Cardiac muscle cell (in vitro differentiated cells and primary cell): ENCODE results near the gene RBMX. TPM values are rescaled to one million over a fixed set of nuclear protein-coding genes. Genes with fewer than 3 reads are reported as not detected.
A peak's percentile ranks its signal among the peaks of the same experiment; 100 is the strongest.
"Not testable (repeated sequence)": the region's sequence is repeated elsewhere in the genome, so short reads cannot be mapped to it uniquely, and the experiment has no call there.

ENCODE experiments used
- DNase-seq, 2 donors: peaks; one replicate each; pipeline versions ENCODE4 v3.0.0 to v3.0.0-alpha.2; 2010 to 2017; ENCODE audit warnings: low read depth in 1 of 2, low spot score in 1 of 2
- H3K27ac ChIP-seq: fragments of 200-600 bp; sonication (generic); 2 replicates; pipeline ENCODE4 v1.5.1; 2016
- H3K27me3 ChIP-seq: fragments of 200-600 bp; sonication (generic); 2 replicates; pipeline ENCODE4 v1.6.0; 2016; ENCODE audit warnings: control low read depth
- H3K36me3 ChIP-seq: fragments of 200-600 bp; sonication (generic); 2 replicates; pipeline ENCODE4 v1.5.1; 2016; ENCODE audit warnings: control low read depth
- H3K4me1 ChIP-seq: fragments of 200-600 bp; sonication (generic); 2 replicates; pipeline ENCODE4 v1.8.1; 2017; ENCODE audit warnings: low read depth, mild to moderate bottlenecking, mixed run types
- H3K4me3 ChIP-seq: fragments of 200-600 bp; sonication (generic); 2 replicates; pipeline ENCODE4 v1.5.1; 2016; ENCODE audit warnings: mild to moderate bottlenecking
- H3K9me3 ChIP-seq: fragments of 200-600 bp; sonication (generic); 2 replicates; pipeline ENCODE4 v1.5.1; 2017; ENCODE audit warnings: low read depth, mild to moderate bottlenecking, control low read depth
- polyA plus RNA-seq: library from polyadenylated mRNA; unstranded; fragments of >200 nt; fragmentation: Nextera tagmentation; extraction: Ambion mirVana; gene quantifications from 2 replicates; pipeline ENCODE4 v1.2.1, GENCODE V29; 2016
- total RNA-seq: library from RNA; depleted of rRNA; stranded (reverse); fragments of >200 nt; gene quantifications from 2 replicates; pipeline ENCODE4 v1.2.3, GENCODE V29; 2016
- TF ChIP-seq, protein P1 (sequence below): IDR thresholded peaks from 2 replicates; pipeline ENCODE4 v1.5.1; 2012; ENCODE audit warnings: low read depth, mild to moderate bottlenecking, low read length

The RBMX gene
- total and polyA plus RNA-seq, 2 experiments from 2014 or later: 169 to 370 TPM

- no peaks in the 10 kb centered on the region for H3K36me3 ChIP-seq
- no peak overlapping the region for H3K27ac ChIP-seq
- peak in 1 of 2 donors; percentile 65 for DNase-seq
- no peaks in the 10 kb centered on the region for H3K4me1 ChIP-seq
- no peaks in the 10 kb centered on the region for H3K27me3 ChIP-seq
- H3K9me3 ChIP-seq: no peaks in the 10 kb centered on the region
- TF ChIP-seq, protein P1, sequence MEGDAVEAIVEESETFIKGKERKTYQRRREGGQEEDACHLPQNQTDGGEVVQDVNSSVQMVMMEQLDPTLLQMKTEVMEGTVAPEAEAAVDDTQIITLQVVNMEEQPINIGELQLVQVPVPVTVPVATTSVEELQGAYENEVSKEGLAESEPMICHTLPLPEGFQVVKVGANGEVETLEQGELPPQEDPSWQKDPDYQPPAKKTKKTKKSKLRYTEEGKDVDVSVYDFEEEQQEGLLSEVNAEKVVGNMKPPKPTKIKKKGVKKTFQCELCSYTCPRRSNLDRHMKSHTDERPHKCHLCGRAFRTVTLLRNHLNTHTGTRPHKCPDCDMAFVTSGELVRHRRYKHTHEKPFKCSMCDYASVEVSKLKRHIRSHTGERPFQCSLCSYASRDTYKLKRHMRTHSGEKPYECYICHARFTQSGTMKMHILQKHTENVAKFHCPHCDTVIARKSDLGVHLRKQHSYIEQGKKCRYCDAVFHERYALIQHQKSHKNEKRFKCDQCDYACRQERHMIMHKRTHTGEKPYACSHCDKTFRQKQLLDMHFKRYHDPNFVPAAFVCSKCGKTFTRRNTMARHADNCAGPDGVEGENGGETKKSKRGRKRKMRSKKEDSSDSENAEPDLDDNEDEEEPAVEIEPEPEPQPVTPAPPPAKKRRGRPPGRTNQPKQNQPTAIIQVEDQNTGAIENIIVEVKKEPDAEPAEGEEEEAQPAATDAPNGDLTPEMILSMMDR: no peak
- no peak overlapping the region for H3K4me3 ChIP-seq
Observed at GRCh38 chrX:136899221-136899620, 18.7 kb upstream of the RBMX start.

- not testable (repeated sequence) for DNase-seq, H3K27me3 ChIP-seq, H3K4me1 ChIP-seq, H3K9me3 ChIP-seq, H3K36me3 ChIP-seq, H3K27ac ChIP-seq, H3K4me3 ChIP-seq
Observed at GRCh38 chrX:136898752-136899151, 18.2 kb upstream of the RBMX start.

DNA sequence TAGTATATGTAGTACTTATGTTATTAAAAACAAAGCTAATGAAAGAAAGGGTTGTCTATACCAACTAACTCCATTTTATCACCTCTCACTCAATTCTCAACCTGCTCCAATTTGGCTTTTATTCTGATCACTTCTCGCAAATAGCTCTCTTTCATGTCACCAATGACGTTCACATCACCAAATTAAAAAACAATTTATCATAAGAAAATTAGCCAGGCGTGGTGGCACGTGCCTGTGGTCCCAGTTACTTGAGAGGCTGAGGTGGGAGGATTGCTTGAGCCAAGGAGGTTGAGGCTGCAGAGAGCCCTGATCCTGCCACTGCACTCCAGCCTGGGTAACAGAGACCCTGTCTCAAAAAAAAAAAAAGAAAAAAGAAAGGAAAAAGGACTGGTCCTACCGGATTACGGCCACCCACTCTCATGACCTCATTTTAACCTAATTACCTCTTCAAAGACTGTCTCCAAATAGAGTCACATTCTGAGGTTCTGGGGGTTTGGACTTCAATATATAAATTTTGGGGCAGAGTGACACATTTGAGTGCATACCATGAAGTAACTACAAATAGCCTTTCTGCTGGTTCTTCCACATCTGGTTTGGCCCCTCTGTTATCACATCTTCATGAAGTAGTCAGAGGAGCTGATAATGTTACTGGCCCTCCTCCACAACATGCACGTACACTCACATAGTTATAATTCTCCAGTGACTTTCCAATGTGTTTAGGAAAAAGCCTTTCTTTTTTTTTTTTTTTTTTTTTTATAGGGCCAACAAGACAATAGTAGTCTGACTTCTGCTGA is 15.8 kb upstream of the RBMX start:
- Histone ChIP-seq H3K4me1 (no peaks in the 10 kb centered on the region), H3K9me3 (no peaks in the 10 kb centered on the region), H3K36me3 (no peaks in the 10 kb centered on the region), H3K27me3 (no peaks in the 10 kb centered on the region), H3K4me3 (no peak overlapping the region), H3K27ac (no peak overlapping the region)
- TF ChIP-seq, protein P1: no peak
- DNase-seq: peak in 1 of 2 donors; percentile 80

- Histone ChIP-seq H3K9me3 (no peaks in the 10 kb centered on the region), H3K27me3 (no peaks in the 10 kb centered on the region), H3K27ac (no peak overlapping the region), H3K36me3 (no peaks in the 10 kb centered on the region), H3K4me1 (no peaks in the 10 kb centered on the region), H3K4me3 (no peak overlapping the region)
- TF ChIP-seq, protein P1: no peak
- DNase-seq: no peak
Observed at GRCh38 chrX:136892412-136892811, 11.9 kb upstream of the RBMX start.

- H3K4me3 ChIP-seq, H3K9me3 ChIP-seq, H3K27ac ChIP-seq, H3K4me1 ChIP-seq, DNase-seq, H3K27me3 ChIP-seq, H3K36me3 ChIP-seq: not testable (repeated sequence)
Observed at GRCh38 chrX:136890596-136890995, 10.1 kb upstream of the RBMX start.

- Histone ChIP-seq H3K9me3 (no peaks in the 10 kb centered on the region), H3K4me3 (no peak overlapping the region), H3K27me3 (no peaks in the 10 kb centered on the region), H3K27ac (no peak overlapping the region), H3K36me3 (no peaks in the 10 kb centered on the region), H3K4me1 (no peaks in the 10 kb centered on the region)
- TF ChIP-seq, protein P1: no peak
- DNase-seq: no peak
Observed at GRCh38 chrX:136889269-136889668, 8.7 kb upstream of the RBMX start.
